Glutamatergic neuron (in vitro differentiated cells): ENCODE data around the gene EVL. TPM values are rescaled to one million over a fixed set of nuclear protein-coding genes. Genes with fewer than 3 reads are reported as not detected.

Experiments
- DNase-seq: peaks from one replicate; pipeline ENCODE4 v3.0.0; 2022
- H3K27ac Mint-ChIP-seq: one replicate; pipeline ENCODE4 v1.8.0; 2020; ENCODE audit warnings: mild to moderate bottlenecking, mixed read lengths, inconsistent platforms; ENCODE audit not compliant: unreplicated experiment
- H3K27me3 Mint-ChIP-seq: one replicate; pipeline ENCODE4 v1.8.0; 2020; ENCODE audit warnings: mild to moderate bottlenecking, moderate library complexity, mixed read lengths, inconsistent platforms; ENCODE audit not compliant: unreplicated experiment
- H3K36me3 Mint-ChIP-seq: one replicate; pipeline ENCODE4 v1.8.0; 2020; ENCODE audit warnings: mild to moderate bottlenecking, mixed read lengths, inconsistent platforms; ENCODE audit not compliant: unreplicated experiment
- H3K4me1 Mint-ChIP-seq: one replicate; pipeline ENCODE4 v1.8.0; 2020; ENCODE audit warnings: mild to moderate bottlenecking, low read depth, mixed read lengths, inconsistent platforms; ENCODE audit not compliant: unreplicated experiment
- H3K4me3 Mint-ChIP-seq: one replicate; pipeline ENCODE4 v1.8.0; 2020; ENCODE audit warnings: mild to moderate bottlenecking, mixed read lengths, inconsistent platforms; ENCODE audit not compliant: unreplicated experiment
- H3K9me3 Mint-ChIP-seq: one replicate; pipeline ENCODE4 v1.8.0; 2020; ENCODE audit warnings: mild to moderate bottlenecking, moderate library complexity, mixed read lengths, inconsistent platforms; ENCODE audit not compliant: unreplicated experiment
- total RNA-seq: library from RNA; stranded (reverse); fragmentation: NEBNext Ultra II Directional; extraction: Animal tissue kit (Norgen Biotek cat#: 25700); gene quantifications from one replicate; pipeline ENCODE4 v1.2.1, GENCODE V29; 2021; ENCODE audit not compliant: unreplicated experiment
- TF ChIP-seq, protein P1 (sequence below): fragments of 200-600 bp; sonication (generic); IDR thresholded peaks from one replicate; pipeline ENCODE4 v1.5.0; 2021; ENCODE audit not compliant: partially characterized antibody, unreplicated experiment

Gene EVL
- total RNA-seq, 1 donor from 2014 or later: 381 TPM

DNA sequence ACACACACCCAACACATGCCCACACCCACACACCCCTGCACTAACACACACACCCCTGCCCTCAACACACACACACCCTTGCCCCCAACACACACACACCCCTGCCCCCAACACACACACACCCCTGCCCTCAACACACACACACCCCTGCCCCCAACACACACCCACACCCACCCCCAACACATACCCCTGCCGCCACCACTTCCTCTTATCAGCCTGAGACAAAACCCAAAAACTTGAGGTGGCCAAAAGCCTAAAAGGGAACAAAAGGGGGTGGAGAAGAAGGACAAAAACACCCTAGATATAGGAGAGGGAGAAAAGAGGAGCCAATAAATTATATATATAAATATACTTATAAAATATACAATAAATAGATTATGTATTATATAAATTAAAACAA, 103.3 kb downstream of the EVL start:
- TF ChIP-seq, protein P1, sequence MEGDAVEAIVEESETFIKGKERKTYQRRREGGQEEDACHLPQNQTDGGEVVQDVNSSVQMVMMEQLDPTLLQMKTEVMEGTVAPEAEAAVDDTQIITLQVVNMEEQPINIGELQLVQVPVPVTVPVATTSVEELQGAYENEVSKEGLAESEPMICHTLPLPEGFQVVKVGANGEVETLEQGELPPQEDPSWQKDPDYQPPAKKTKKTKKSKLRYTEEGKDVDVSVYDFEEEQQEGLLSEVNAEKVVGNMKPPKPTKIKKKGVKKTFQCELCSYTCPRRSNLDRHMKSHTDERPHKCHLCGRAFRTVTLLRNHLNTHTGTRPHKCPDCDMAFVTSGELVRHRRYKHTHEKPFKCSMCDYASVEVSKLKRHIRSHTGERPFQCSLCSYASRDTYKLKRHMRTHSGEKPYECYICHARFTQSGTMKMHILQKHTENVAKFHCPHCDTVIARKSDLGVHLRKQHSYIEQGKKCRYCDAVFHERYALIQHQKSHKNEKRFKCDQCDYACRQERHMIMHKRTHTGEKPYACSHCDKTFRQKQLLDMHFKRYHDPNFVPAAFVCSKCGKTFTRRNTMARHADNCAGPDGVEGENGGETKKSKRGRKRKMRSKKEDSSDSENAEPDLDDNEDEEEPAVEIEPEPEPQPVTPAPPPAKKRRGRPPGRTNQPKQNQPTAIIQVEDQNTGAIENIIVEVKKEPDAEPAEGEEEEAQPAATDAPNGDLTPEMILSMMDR: no peak
- no peaks in the 10 kb centered on the region for H3K4me1 Mint-ChIP-seq
- H3K27me3 Mint-ChIP-seq: peaks cover 9% of the 10 kb centered on the region
- H3K36me3 Mint-ChIP-seq: no peaks in the 10 kb centered on the region
- peaks cover 6% of the 10 kb centered on the region for H3K9me3 Mint-ChIP-seq
- DNase-seq: no peak
- H3K4me3 Mint-ChIP-seq: no peak overlapping the region
- no peak overlapping the region for H3K27ac Mint-ChIP-seq

DNA sequence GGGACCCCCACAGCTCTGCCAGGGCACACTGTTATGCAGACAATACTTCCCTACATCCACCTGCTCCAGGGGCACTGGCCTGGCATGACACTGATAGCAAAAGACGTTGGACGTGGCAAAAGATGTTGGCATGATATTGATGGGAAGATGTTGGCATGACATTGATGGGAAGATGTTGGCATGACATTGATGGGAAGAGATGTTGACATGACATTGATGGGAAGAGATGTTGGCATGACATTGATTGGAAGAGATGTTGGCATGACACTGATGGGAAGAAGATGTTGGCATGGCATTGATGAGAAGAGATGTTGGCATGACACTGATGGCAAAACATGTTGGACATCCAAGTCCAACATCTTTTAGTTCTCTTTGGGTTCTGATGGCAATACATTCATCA, 105.7 kb downstream of the EVL start:
- TF ChIP-seq, protein P1: no peak
- H3K9me3 Mint-ChIP-seq: peaks cover 1% of the 10 kb centered on the region
- H3K4me1 Mint-ChIP-seq: no peaks in the 10 kb centered on the region

DNA sequence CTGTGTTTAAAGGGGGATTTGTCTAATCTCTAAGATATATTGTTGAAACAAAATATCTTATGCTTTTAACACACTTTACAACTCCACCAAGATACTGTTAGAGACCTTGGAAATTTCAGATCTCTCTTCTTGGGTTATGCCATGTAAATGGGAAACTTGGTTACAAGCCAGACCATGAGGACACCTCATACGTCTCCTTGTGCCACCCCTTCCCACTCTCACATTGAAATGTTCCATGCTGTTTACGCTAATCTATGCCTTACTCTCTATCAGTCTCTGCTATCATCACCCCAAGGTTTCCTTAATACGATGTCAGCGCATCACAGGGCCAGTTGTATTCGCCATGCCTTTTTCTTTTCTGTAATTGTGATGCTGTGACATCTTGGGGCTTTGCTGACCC, 107.6 kb downstream of the EVL start:
- TF ChIP-seq, protein P1: no peak
- Mint-ChIP-seq H3K4me1 (no peaks in the 10 kb centered on the region), H3K9me3 (peaks cover 3% of the 10 kb centered on the region), H3K27ac (no peak overlapping the region), H3K27me3 (peaks cover 5% of the 10 kb centered on the region), H3K4me3 (no peak overlapping the region), H3K36me3 (no peaks in the 10 kb centered on the region)
- DNase-seq: no peak

More for the DNA sequence above, 105.7 kb downstream of the EVL start:
- Mint-ChIP-seq H3K36me3 (no peaks in the 10 kb centered on the region), H3K27ac (no peak overlapping the region), H3K4me3 (no peak overlapping the region), H3K27me3 (peaks cover 5% of the 10 kb centered on the region)
- no peak for DNase-seq

DNA sequence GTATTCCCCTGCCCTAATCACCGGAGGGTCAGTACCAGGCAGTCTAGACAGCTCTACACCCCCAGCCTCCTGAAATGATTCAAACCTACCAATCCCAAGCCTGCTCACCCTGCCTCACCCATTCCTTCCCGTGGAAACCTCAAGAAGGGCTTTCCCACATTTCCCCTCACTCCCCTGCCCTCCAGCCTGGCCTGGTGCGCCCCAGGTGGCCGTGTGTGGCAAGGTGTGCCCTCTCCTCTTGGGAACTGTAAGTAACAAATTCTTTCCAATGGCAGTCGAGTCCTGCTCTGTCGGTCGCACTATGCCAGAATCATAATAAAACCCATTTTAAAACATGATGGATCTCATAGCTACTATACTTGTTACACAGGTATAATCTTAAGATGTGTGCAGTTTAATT, 108.1 kb downstream of the EVL start:
- peaks cover 3% of the 10 kb centered on the region for H3K9me3 Mint-ChIP-seq
- no peaks in the 10 kb centered on the region for H3K4me1 Mint-ChIP-seq
- H3K36me3 Mint-ChIP-seq: no peaks in the 10 kb centered on the region
- TF ChIP-seq, protein P1: no peak
- H3K27me3 Mint-ChIP-seq: peaks cover 7% of the 10 kb centered on the region
- H3K4me3 Mint-ChIP-seq: no peak overlapping the region
- no peak overlapping the region for H3K27ac Mint-ChIP-seq
- DNase-seq: no peak

DNA sequence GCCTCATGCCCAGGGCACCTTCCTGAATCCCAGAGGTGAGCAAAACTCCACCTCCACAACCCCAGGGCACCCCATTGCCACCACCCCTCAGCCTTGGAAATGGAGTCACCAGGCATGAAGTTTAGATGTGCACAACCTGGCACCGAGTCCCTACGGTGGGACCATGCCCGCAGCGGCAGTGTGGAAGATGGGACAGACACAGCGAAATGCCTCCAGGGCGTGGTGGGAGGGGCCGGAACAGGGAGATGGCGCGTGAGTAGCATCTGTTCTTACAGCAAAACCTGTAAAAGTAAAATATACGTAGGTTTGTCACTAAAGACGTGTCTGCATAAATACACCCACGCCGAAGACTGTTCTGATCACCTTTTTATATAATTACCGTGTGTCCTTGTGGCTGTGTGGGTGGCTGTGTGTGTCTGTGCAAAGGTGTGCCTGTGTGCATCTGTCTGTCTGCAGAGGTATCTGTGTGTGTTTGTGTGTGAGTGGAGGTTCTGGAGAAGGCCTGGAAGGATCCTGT, 111.6 kb downstream of the EVL start:
- TF ChIP-seq, protein P1: no peak
- Mint-ChIP-seq H3K27me3 (peaks cover 8% of the 10 kb centered on the region), H3K27ac (no peak overlapping the region), H3K4me1 (no peaks in the 10 kb centered on the region), H3K36me3 (peaks cover 4% of the 10 kb centered on the region), H3K9me3 (peaks cover 1% of the 10 kb centered on the region), H3K4me3 (no peak overlapping the region)
- no peak for DNase-seq
